ENCODE measurements around the gene BAG3. TPM values are rescaled to one million over a fixed set of nuclear protein-coding genes. Genes with fewer than 3 reads are reported as not detected.
"Not testable (repeated sequence)": the region's sequence is repeated elsewhere in the genome, so short reads cannot be mapped to it uniquely, and the experiment has no call there.

The BAG3 gene
- polyA plus RNA-seq, 3 donors = 27.7 to 32.1 (median 28.9) TPM

DNA sequence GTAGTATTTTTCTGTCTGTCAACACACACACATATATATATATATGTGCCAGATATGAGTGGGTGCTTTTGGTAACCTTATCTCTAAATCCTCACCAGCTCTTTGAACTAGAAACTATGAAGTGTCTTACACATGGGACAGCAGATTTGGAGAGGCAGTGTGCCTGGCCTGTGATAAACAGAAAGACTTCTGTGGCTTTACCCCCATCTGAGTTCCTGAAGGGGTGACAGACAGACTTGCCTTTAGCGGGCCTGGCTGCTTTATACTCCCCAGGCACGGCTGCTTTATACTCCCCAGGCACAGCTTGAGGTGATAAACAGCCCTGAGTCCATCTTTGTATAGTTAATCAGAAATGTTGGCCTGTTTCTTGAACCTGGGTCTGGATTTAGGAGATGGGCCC, 5.6 kb downstream of the BAG3 start:
- DNase-seq (ENCODE audit: extremely low read depth in 1 of 11, low read depth in 9 of 11, low spot score in 4 of 11) = no peak

DNA sequence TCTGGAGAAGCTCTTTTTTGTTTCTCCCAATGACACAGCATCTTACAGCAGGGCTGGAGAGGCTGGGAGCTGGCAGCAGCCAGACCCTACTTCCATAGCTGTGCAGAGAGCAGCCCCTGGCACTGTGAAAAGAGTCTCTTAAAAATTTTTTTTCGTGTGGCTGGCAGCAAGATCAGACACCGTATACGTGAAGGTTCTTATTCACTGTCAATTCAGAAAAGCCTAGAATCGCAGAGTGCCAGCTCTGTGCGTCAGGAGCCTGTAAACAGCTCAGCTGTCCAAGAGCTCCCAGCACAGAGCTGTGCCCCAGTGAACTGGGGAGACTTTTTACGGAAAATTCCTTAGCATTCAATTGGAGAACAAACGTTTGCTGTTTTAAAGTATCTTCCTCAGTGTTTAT, 6.5 kb downstream of the BAG3 start:
- DNase-seq (ENCODE audit: extremely low read depth in 1 of 11, low read depth in 9 of 11, low spot score in 4 of 11) = no peak

DNA sequence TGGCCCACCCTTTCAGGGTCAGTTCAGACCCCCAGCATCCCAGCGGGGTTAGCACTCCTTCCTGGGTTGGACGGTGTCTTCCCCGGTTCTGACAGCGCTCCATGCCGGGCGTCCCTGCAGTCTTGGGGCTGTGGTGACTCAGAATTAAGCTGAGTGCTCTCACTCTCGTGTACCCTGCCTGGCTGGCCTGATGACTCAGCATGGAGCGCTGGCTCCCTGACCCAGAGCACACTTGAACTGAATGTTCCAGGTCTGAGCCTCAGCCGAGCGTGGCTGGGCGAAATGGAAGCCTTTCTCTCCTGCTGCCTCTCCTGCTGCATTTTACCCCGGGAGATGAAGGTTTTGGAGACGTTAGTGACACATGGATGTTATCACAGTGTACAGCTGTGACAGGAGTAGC, 7.1 kb downstream of the BAG3 start:
- no peak for DNase-seq (ENCODE audit: extremely low read depth in 1 of 11, low read depth in 9 of 11, low spot score in 4 of 11)

DNA sequence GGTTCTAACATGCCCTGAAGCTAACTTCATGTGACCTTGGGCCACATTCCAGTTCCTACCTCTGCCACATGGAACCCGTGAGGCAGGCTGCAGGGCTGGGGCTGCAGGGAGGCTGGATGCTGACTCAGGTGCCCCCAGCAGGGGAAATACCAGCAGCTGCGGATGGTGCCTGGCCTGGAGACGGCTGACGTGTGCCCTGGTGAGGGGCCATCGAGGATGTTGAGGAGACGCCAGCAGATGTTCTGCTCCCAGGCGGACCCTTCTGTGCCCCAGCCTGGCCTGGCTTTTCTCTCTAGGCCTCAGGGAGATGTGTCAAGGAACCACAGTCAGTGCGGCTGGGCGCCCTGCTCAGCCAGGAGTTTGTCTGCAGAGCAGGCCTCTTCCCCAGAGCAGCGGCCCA, 8.8 kb downstream of the BAG3 start:
- no peak for DNase-seq (ENCODE audit: extremely low read depth in 1 of 11, low read depth in 9 of 11, low spot score in 4 of 11)

DNA sequence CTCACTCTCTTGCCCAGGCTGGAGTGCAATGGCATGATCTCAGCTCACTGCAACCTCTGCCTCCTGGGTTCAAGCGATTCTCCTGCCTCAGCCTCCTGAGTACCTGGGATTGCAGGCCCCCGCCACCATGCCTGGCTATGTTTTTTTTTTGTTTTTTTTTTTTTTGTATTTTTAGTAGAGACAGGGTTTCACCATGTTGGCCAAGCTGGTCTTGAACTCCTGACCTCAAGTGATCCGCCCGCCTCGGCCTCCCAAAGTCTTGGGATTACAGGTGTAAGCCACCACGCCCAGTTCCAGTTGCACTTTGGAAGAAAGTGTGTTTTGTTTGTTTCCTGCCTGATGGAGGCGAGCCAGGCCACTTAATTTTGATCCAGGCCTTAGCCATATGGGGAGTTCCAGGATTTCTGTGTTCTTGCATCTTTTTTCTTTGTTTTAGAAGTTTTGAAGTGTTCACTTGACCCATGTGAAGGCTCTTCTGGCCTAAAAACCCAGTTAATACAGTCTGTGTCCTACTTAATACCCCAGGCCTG, 11.0 kb downstream of the BAG3 start:
- DNase-seq (ENCODE audit: extremely low read depth in 1 of 11, low read depth in 9 of 11, low spot score in 4 of 11) = not testable (repeated sequence)

DNA sequence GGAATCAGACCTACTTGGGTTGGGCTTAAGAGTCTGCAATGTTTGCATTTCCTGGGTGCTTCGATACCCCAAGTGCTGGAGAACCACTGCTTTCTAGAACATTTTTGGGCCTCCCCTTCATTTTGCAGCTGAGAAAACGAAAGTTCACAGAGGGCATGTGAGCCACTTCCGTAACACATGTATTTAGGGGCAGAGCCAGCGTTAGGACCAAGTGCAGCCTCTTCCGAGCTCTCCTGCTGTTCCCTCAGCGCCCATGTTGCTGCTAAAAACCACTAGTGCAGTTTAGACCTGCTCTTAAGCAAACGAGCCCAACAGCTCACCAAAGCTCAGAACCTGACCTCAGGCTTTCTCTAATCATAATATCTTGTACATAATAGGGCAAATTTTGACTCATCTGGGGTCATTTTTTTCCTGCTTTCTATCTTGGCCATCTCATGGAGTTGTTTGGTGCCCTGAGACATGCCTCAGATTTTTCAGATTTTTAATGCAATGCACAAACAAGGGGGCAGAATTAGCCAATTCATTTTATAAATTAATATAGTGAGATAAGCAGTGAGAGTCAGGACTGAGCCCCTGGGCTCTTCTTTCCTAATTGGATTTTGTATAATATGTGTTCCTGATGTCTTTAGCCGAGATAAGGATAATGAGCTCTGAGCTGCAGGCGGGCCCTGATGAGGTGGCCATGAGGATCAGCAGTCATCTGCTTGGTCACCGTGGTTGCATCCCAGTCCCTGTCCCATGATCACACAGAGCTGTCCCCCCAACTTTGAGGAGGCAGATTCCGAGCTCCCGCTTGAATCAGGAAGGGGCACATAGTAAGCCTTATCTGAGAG, 12.9 kb downstream of the BAG3 start:
- no peak for DNase-seq (ENCODE audit: extremely low read depth in 1 of 11, low read depth in 9 of 11, low spot score in 4 of 11)

DNA sequence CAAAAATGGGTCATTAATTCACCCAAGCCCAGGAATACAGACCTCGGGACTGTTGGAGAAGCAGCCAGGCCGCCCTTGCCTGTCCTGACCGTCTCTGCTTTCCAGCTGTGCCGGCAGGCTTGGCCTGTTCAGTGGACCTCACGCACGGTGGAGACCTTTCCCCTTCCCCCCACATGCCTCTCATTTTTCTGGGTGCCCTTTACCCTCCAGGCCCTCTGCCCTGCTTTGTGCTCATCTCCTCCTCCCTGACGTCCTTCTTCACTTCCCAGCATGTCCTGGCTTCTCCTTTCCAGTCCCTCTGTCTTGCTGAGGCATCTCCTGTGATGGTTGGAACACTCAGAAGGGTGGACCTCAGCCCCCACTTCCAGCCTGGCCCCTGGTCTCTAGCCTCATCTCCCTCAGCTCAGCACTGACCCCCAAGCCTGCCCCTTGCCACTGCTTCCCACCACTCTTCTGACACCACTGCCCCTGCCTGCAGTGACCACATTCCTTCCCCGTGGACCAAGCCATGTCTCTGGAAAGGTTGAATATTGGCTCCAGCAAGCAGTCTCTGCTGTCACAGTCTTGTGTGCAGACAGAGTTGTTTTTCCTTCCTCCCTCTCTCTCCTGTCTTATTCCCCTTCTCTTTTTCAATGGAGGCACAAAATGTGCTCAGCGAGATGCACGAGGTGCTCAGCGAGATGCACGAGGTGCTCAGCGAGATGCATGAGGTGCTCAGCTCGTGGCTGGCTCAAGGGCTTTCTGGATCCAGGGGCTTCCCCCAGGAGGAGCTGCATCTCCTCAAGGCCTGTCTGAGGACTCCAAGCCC, 14.9 kb downstream of the BAG3 start:
- no peak for DNase-seq (ENCODE audit: extremely low read depth in 1 of 11, low read depth in 9 of 11, low spot score in 4 of 11)

DNA sequence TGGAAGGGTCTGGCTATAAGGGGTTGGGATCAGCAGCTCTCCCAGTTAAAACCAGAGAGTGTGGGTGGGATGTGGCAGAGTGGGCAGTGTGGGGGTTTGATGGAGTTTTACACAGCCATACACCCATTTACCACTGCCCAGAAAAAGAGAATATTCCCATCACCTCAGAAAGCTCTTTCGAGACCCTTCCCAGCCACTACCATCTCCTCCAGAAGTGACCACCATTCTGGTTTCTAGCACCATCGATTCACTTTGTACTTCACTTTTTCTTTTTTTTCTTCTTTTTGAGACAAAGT, 15.5 kb downstream of the BAG3 start:
- DNase-seq (ENCODE audit: extremely low read depth in 1 of 11, low read depth in 9 of 11, low spot score in 4 of 11) = no peak

DNA sequence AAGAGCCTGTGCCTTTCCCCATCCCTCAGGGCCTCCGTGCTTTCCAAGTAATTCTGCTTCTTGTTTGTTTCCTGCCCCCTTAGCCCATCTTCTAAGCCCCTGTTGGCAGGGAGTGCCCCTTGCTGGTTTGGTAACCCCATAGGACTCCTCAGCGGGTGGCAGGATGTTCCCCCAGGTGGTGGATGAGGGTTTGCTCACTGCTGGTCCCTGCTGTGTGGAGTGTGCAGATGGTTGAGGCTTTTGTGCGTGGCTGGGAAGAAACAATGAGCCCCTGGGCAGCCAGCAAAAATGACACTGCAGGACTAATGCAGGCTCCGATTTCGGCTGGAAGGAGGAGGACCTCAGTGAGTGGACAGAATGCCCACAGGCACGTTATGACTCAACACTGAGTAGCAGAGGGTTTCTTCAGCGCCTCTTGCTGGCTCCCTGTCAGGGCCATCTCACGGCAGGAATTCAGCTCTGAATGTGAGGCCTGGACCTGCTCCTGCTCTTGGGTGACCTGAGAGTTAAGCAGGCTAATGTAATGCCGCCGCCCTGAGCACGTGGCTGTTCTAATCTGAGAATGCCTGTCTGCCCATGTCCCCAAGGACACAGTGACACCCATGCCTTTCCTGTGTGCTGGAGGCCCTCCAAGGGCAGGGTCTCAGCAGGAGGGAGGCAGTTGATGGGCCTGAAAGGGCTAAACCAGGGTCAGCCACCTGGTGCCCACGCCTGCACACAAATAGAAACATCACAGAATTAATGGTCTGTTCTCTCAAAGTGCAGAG, 16.6 kb downstream of the BAG3 start:
- no peak for DNase-seq (ENCODE audit: extremely low read depth in 1 of 11, low read depth in 9 of 11, low spot score in 4 of 11)

DNA sequence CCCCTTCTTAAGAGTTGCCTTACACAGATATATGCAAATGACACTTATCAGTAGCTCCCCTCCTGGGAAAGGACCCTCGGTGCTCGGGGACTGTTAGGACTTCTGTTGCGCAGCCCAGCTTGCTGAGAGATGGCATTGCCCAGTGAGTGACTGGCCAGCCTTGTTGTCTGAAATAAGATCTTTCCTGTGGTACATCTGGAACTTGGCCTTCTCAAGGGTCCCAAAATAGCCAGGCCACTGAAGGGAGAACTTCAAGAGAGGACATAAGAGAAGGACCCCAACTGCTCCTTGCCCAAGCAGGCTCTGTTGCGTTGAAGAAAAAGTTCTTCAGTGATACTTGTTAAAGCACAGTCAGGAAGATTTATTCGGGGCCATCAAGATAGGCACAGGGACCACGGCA, 17.3 kb downstream of the BAG3 start:
- no peak for DNase-seq (ENCODE audit: extremely low read depth in 1 of 11, low read depth in 9 of 11, low spot score in 4 of 11)

DNA sequence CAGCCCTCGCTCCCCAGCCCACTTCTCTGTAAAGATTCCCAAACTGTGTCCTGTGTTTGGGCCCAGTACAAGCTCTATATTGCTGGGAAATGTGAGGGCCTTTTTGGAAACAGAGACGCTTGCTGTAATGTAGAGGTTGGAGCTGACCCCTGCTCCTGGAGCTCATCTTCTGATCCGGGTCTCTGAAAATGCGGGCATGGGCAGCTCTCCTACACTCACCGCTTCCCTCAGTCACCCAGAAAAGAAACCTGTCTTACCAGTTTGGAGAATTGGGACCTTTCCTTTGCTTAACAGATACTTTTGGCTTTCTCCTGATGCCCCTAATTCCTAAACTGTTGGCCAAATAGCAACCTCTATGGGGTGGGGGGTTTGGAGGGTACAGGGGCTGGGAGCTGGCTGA, 18.2 kb downstream of the BAG3 start:
- DNase-seq (ENCODE audit: extremely low read depth in 1 of 11, low read depth in 9 of 11, low spot score in 4 of 11) = no peak

DNA sequence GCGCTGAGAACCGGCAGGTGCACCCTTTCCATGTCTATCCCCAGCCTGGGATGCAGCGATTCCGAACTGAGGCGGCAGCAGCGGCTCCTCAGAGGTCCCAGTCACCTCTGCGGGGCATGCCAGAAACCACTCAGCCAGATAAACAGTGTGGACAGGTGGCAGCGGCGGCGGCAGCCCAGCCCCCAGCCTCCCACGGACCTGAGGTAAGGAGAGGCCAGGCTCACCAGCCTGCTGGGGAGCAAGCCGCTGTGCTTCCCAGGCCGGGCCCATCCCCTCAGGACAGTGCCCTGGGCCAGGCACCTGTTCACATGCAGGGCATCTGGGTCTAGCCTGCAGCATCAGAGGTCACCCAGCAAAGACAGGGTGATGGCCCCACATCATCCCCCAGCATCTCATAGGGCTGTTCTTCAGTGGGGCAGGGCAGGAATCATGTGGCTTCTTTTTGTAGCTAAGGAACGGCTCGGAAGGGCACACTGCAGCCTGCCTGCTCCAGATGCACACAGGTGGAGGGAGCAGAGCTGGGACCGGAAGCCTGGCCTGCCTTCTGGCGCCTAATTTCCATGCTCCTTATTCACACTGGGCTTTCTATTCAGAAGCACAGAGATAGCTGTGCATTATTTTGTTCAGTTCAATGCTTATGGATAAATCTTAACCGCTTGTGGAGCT, 18.9 kb downstream of the BAG3 start:
- no peak for DNase-seq (ENCODE audit: extremely low read depth in 1 of 11, low read depth in 9 of 11, low spot score in 4 of 11)

DNA sequence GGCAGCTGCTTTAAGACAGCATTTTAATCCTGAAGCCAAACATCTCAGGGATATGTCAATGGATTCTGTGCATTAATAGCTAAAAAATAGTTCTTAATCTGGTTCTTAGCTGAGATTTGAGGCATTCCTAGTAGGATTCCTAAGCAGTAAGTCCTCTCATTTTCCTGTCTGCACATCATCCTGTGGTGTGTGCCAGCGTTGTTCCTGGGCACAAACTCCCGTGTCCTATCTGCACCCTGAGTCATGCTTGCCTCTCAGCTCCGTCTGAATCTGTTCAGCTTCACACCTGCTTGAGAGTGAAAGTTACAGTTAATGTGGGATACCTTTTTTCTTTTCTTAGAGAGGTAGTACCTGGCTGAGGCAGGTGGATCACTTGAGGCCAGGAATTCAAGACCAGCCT, 19.5 kb downstream of the BAG3 start:
- no peak for DNase-seq (ENCODE audit: extremely low read depth in 1 of 11, low read depth in 9 of 11, low spot score in 4 of 11)

DNA sequence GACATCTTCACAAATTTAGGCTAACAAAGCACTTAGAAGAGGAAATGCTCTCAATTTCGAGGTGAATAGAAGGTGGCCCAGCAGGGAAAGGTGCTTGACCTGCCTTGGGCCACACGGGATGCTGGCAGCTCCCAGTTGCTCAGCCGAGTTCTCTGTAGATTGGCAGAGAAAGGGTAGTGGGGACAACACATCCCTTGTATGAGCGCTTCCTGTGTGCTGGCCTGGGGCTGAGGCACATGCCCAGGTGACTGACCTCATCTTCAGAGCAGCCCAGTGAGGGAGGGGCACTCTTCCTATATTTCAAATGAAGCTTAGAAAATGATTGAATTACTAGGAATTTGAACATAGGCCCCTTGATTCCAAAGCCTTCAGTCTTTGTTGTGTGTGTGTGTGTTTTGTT, 20.2 kb downstream of the BAG3 start:
- no peak for DNase-seq (ENCODE audit: extremely low read depth in 1 of 11, low read depth in 9 of 11, low spot score in 4 of 11)

DNA sequence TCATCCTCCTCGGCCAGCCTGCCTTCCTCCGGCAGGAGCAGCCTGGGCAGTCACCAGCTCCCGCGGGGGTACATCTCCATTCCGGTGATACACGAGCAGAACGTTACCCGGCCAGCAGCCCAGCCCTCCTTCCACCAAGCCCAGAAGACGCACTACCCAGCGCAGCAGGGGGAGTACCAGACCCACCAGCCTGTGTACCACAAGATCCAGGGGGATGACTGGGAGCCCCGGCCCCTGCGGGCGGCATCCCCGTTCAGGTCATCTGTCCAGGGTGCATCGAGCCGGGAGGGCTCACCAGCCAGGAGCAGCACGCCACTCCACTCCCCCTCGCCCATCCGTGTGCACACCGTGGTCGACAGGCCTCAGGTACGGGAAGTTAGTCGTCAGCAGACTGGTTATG, 21.1 kb downstream of the BAG3 start:
- DNase-seq (ENCODE audit: extremely low read depth in 1 of 11, low read depth in 9 of 11, low spot score in 4 of 11) = no peak

DNA sequence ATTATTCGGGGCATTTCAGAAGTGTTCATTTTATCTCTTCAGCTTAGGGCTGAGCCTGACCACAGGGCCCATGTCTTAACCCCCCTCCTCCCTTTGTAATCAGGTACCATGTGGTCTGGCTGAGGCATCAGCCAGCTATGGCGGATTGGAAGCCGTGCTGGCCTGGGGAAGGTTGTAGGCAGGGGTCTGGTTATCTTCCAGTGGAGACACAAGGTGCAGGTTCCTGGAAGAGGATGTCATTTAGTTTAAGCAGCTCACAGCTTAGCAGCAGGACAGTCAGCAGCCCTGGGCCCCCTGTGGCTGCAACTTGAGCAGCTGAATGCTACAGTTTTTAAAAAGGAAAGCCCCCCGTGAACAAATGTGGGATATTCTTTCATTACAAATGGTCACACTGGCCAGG, 22.1 kb downstream of the BAG3 start:
- no peak for DNase-seq (ENCODE audit: extremely low read depth in 1 of 11, low read depth in 9 of 11, low spot score in 4 of 11)

DNA sequence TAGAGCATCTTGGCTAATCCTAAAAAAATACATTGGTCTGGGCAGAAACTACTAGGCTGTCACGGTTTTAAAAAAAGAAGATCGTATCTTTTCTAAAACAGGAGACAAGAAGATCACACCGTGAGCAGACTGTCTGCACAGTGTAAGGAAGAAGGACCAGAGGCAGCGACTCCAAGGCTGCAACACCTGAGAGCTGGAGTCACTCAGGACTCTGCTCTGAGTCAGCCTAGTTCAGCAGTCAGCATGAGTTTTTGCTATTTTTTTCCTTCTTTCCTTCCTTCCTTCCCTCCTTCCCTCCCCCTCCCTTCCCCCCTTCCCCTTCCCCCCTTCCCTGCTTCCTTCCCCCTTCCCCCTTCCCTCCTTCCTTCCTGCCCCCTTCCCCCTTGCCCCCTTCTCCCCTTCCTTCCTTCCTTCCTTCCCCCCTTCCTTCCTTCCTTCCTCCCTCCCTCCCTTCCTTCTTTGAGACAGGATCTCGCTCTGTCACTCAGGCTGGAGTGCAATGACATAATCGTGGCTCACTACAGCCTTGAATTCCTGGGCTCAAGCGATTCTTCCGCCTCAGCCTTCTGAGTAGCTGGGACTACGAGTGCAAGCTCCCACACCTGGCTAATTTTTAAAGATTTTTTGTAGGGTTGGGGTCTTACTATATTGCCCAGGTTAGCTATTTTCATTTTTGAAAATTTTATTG, 24.4 kb downstream of the BAG3 start:
- no peak for DNase-seq (ENCODE audit: extremely low read depth in 1 of 11, low read depth in 9 of 11, low spot score in 4 of 11)

DNA sequence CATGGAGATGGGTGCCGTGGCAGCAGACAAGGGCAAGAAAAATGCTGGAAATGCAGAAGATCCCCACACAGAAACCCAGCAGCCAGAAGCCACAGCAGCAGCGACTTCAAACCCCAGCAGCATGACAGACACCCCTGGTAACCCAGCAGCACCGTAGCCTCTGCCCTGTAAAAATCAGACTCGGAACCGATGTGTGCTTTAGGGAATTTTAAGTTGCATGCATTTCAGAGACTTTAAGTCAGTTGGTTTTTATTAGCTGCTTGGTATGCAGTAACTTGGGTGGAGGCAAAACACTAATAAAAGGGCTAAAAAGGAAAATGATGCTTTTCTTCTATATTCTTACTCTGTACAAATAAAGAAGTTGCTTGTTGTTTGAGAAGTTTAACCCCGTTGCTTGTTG, 25.9 kb downstream of the BAG3 start:
- DNase-seq (ENCODE audit: extremely low read depth in 1 of 11, low read depth in 9 of 11, low spot score in 4 of 11) = no peak

Data from renal cortex interstitium (tissue), 11 donors.